ENCODE data around the gene SERPINI1.

The SERPINI1 gene

GRCh38 chr3:167777356-167777755, 41.8 kb downstream of the SERPINI1 start:
- no peak for TF ChIP-seq CTCF (IDR thresholded peaks at IDR 0.05; ENCODE audit: low read depth, low read length, missing control alignments)
- no peak overlapping the region for H3K4me3 ChIP-seq (ENCODE audit: low read depth, low read length)
- DNase-seq (ENCODE audit: low read depth) = no peak

GRCh38 chr3:167780214-167780883, 44.8 kb downstream of the SERPINI1 start:
- H3K4me3 ChIP-seq (ENCODE audit: low read depth, low read length) = no peak overlapping the region
- no peak for DNase-seq (ENCODE audit: low read depth)
- no peak for TF ChIP-seq CTCF (IDR thresholded peaks at IDR 0.05; ENCODE audit: low read depth, low read length, missing control alignments)

DNA sequence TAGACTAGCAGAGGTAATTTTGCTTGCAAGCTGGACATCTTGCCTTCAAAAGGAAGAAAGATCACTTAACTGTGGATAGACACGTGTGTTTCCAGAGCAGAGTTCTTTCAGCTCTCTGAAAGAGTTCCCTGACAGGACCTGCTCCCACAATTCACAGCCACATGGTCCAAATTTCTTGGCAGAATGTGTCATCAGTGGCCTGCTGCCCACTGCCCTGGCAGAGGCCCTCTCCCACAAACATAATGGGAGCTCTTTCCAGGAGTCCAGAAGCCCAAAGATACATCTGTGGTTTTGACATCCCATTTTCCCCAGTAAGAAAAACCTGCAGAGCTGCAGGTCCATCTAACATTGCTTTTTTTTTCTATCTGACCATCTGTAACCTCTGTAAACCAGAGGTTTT, 48.3 kb downstream of the SERPINI1 start:
- H3K4me3 ChIP-seq (ENCODE audit: low read depth, low read length) = no peak overlapping the region
- TF ChIP-seq CTCF (IDR thresholded peaks at IDR 0.05; ENCODE audit: low read depth, low read length, missing control alignments) = no peak
- DNase-seq (ENCODE audit: low read depth) = no peak

- DNase-seq (ENCODE audit: low read depth) = no peak
- no peak for TF ChIP-seq CTCF (IDR thresholded peaks at IDR 0.05; ENCODE audit: low read depth, low read length, missing control alignments)
- H3K4me3 ChIP-seq (ENCODE audit: low read depth, low read length) = no peak overlapping the region
These were observed 50.3 kb downstream of the SERPINI1 start for GRCh38 chr3:167785790-167786189.

DNA sequence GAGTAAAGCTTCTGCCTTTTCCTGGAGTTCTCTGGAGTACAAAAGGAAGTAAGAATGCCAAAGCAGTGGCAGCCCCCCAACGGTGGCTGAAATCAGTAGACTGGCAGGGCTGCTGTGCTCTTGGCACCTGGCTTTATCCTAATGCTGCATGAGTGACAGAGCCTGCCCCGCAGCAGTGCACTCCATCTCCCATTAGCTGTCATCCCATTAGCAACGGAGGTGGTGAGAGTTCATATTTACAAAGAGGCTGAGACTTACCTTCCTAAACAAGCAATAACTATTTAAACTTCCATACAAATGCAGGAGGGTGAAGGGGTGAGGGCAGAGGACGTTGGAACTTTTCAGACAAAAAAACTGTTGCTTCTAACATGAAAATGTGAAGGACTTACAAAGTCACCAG, 51.9 kb downstream of the SERPINI1 start:
- TF ChIP-seq CTCF (IDR thresholded peaks at IDR 0.05; ENCODE audit: low read depth, low read length, missing control alignments) = no peak
- H3K4me3 ChIP-seq (ENCODE audit: low read depth, low read length) = no peak overlapping the region
- DNase-seq (ENCODE audit: low read depth) = no peak

DNA sequence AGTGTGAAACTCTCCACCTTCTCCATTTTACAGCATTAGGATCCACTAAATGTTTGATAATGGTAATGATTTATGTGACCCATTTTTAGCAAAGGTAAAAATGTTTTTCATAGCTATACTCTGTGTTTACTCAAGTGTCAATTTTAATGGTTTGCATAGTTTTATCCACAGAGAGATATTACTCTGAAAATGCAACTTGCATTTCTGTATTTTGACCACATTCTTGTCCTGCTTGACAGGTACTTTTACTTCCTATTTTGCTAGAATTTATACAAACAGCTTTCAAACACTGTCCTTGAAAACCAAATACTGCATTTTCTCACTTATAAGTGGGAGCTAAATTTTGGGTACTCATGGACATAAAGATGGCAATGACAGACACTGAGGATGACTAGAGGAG, 62.9 kb downstream of the SERPINI1 start:
- H3K4me3 ChIP-seq (ENCODE audit: low read depth, low read length) = no peak overlapping the region
- DNase-seq (ENCODE audit: low read depth) = no peak
- TF ChIP-seq CTCF (IDR thresholded peaks at IDR 0.05; ENCODE audit: low read depth, low read length, missing control alignments) = no peak

DNA sequence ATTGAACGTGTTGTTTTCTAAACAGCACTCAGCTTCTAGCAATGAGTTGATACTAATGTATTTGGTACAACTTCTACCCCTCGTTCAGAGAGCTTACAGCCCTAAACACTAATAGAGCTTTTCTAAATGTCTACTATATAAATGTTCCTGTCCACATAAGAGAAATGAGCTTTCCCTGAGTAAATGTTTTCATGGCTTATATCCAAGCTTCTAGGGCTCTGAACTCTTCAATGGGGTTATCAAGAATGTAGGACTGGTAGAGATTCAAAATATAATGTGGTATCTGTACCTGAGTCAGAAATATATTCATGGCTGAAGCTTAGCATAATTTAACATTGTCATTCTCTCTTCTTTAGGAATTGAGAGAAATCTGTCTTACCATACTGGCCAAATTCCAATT, 73.4 kb downstream of the SERPINI1 start:
- no peak for TF ChIP-seq CTCF (IDR thresholded peaks at IDR 0.05; ENCODE audit: low read depth, low read length, missing control alignments)
- no peak for DNase-seq (ENCODE audit: low read depth)

More for the DNA sequence above, 73.4 kb downstream of the SERPINI1 start:
- H3K4me3 ChIP-seq (ENCODE audit: low read depth, low read length) = no peak overlapping the region
